Body of pancreas (tissue), 4 donors: ENCODE data around the gene RSBN1L. TPM values are rescaled to one million over a fixed set of nuclear protein-coding genes. Genes with fewer than 3 reads are reported as not detected.

Experiments used
- ATAC-seq: fragments of 150-250 bp; one replicate; pipeline ENCODE4 v1.9.1; 2016
- DNase-seq, 4 donors: peaks; one replicate each; pipeline ENCODE4 v3.0.0-alpha.2; 2019
- H3K27ac ChIP-seq, 4 donors: fragments of 200-600 bp; sonication (generic); 1 replicate in 3 of 4; 2 replicates in 1 of 4; pipeline versions ENCODE4 v1.5.1 to v1.6.1; 2016 to 2019; ENCODE audit warnings: mild to moderate bottlenecking in 1 of 4, mixed read lengths in 1 of 4, moderate library complexity in 1 of 4
- H3K27me3 ChIP-seq, 2 donors: fragments of 200-600 bp; sonication (generic); one replicate each; pipeline ENCODE4 v1.6.0; 2016; ENCODE audit warnings: mild to moderate bottlenecking in 1 of 2
- H3K36me3 ChIP-seq, 2 donors: fragments of 200-600 bp; sonication (generic); replicated peaks in 1 of 2; 2 replicates each; pipeline ENCODE4 v1.5.1; 2016; ENCODE audit warnings: low read depth in 2 of 2; ENCODE audit not compliant: insufficient read depth in 1 of 2
- H3K4me1 ChIP-seq: fragments of 200-600 bp; sonication (generic); one replicate; pipeline ENCODE4 v1.6.0; 2016
- H3K4me3 ChIP-seq, 2 donors: fragments of 200-600 bp; sonication (generic); 1 replicate in 1 of 2; 2 replicates in 1 of 2; pipeline ENCODE4 v1.5.1; 2016 to 2019
- H3K9me3 ChIP-seq, 3 donors: fragments of 200-600 bp; sonication (generic); 1 replicate in 2 of 3; 2 replicates in 1 of 3; pipeline ENCODE4 v1.5.1; 2016
- POLR2A ChIP-seq, 3 donors: fragments of 450-650 bp; IDR thresholded peaks; one replicate each; pipeline ENCODE4 v1.6.1; 2016; ENCODE audit warnings: antibody characterized with exemption in 3 of 3, mild to moderate bottlenecking in 2 of 3
- WGBS, 2 donors: methylation state at CpG; one replicate each; pipeline ENCODE4 v1.1.5; 2017; 5-methylcytosine and 5-hydroxymethylcytosine counted together
- intact Hi-C: fragments of 100-400 bp; cut with DNase I; formaldehyde crosslinking; loops from one replicate; pipeline ENCODE4 v1.15.1; 2023
- total RNA-seq, 2 donors: library from RNA; depleted of rRNA; stranded (reverse); fragments of >200 nt; gene quantifications; one replicate each; pipeline ENCODE4 v1.1.0, GENCODE V29; 2016
- TF ChIP-seq, protein P1 (sequence below), 7 experiments: fragments of 450-650 bp in 4 of 7; fragments of 200-600 bp in 3 of 7; sonication (generic) in 3 of 7; IDR thresholded peaks; one replicate each; pipeline ENCODE4 v1.5.1; 2016 to 2019; ENCODE audit warnings: antibody characterized with exemption in 7 of 7

RSBN1L gene
- total RNA-seq, 2 donors from 2014 or later: 15.8 to 16.2 TPM

DNA sequence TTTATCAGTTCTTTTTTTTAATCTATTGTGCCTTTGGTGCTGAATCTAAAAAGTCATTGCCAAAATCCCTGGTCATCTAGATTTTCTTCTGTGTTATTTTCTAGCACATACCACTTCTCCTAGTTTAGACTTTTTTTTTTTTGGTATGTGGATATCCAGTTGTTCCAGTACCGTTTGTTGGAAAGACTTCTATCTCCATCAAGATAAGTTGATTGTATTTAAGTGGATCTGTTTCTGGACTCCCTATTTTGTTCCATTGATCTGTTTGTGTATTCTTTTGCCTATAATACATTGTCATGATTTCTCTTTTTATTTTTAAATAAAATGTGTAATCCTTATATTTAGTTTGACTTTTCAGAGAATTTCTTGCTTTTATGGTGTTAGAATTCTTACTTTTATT is 35.5 kb downstream of the RSBN1L start:
- DNase-seq (no peak), ATAC-seq (no peak)
- Histone ChIP-seq H3K9me3 (no peaks in the 10 kb centered on the region), H3K4me1 (peaks cover 49% of the 10 kb centered on the region), H3K36me3 (no peaks in the 10 kb centered on the region), H3K27me3 (no peaks in the 10 kb centered on the region), H3K27ac (no peak overlapping the region), H3K4me3 (no peak overlapping the region)
- intact Hi-C loops: no loop called here
- no peak for TF ChIP-seq POLR2A (IDR thresholded peaks at IDR 0.05)
- TF ChIP-seq, protein P1, sequence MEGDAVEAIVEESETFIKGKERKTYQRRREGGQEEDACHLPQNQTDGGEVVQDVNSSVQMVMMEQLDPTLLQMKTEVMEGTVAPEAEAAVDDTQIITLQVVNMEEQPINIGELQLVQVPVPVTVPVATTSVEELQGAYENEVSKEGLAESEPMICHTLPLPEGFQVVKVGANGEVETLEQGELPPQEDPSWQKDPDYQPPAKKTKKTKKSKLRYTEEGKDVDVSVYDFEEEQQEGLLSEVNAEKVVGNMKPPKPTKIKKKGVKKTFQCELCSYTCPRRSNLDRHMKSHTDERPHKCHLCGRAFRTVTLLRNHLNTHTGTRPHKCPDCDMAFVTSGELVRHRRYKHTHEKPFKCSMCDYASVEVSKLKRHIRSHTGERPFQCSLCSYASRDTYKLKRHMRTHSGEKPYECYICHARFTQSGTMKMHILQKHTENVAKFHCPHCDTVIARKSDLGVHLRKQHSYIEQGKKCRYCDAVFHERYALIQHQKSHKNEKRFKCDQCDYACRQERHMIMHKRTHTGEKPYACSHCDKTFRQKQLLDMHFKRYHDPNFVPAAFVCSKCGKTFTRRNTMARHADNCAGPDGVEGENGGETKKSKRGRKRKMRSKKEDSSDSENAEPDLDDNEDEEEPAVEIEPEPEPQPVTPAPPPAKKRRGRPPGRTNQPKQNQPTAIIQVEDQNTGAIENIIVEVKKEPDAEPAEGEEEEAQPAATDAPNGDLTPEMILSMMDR (IDR thresholded peaks at IDR 0.05): no peak
- WGBS, 2 donors: 8 to 19% methylated on average over 1 of the region's 1 CpG

DNA sequence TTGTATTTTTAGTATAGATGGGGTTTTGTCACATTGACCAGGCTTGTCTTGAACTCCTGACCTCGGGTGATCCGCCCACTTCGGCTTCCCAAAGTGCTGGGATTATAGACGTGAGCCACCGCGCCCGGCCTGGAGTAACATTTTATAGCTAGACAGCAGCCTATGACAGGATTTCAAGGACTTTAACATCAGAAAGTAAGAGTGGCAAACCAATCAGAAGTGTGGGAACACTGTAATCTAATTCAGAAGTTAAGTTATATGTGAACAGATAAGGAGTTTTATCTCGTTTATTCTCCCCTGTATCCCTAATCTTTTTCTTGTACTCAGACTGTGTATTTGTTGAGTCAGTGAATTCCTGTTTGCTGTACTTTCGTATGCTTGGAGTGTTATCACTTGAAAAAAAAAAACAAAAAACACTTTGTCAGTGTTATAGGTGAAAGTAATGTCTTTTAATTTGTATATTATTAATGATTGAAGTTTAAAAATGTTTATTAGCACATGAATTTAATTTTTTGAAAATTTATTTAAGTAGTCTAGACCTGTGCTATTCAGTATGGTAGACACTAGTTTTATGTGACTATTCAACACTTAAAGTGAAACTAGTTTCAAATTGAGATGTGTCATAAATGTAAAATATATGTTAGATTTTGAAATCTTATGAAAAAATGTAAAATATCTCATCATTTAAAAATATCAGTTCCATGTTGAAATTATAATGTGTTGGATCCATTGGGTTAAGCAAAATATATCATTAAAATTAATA is 38.6 kb downstream of the RSBN1L start:
- Histone ChIP-seq H3K4me3 (no peak overlapping the region), H3K9me3 (no peaks in the 10 kb centered on the region), H3K27me3 (no peaks in the 10 kb centered on the region), H3K27ac (peak overlapping the region in 1 of 4 donors; percentile 52), H3K4me1 (peaks cover 26% of the 10 kb centered on the region), H3K36me3 (peaks cover 0 to 2% of the 10 kb centered on the region in 2 donors)
- WGBS, 2 donors: 26 to 48% methylated on average over 8 to 9 of the region's 9 CpGs
- peak; percentile 65 for ATAC-seq
- TF ChIP-seq POLR2A (IDR thresholded peaks at IDR 0.05): no peak
- TF ChIP-seq, protein P1 (IDR thresholded peaks at IDR 0.05): no peak
- DNase-seq: peak in 1 of 4 donors; percentile 32
- intact Hi-C loops: no loop called here

DNA sequence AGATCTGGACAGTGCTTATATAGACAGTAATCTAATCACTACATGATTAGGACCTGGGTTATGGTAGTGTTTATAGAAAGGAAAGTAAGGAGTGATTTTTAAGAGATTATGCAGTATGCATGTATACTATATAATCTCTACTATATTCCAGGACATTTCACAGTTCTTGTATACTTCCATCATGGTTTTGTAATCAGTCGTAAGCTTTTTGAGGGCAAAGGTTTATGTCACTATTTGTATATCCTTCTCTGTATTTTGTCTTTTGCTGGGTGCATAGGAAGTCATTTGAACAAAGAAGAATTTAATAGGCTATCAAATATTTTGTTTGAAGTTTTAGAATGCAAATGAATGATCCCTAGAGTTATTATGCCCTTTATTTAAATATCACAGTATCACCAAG is 39.2 kb downstream of the RSBN1L start:
- H3K9me3 ChIP-seq: no peaks in the 10 kb centered on the region
- WGBS, 2 donors: 71 to 72% methylated on average over 1 of the region's 1 CpG
- no peak overlapping the region for H3K4me3 ChIP-seq
- H3K36me3 ChIP-seq: peaks cover 0 to 2% of the 10 kb centered on the region in 2 donors
- DNase-seq (no peak), ATAC-seq (no peak)
- peak overlapping the region in 1 of 4 donors; percentile 52 for H3K27ac ChIP-seq
- peaks cover 26% of the 10 kb centered on the region for H3K4me1 ChIP-seq
- no peak for TF ChIP-seq POLR2A (IDR thresholded peaks at IDR 0.05)
- TF ChIP-seq, protein P1 (IDR thresholded peaks at IDR 0.05): no peak
- intact Hi-C loops: no loop called here
- H3K27me3 ChIP-seq: no peaks in the 10 kb centered on the region

DNA sequence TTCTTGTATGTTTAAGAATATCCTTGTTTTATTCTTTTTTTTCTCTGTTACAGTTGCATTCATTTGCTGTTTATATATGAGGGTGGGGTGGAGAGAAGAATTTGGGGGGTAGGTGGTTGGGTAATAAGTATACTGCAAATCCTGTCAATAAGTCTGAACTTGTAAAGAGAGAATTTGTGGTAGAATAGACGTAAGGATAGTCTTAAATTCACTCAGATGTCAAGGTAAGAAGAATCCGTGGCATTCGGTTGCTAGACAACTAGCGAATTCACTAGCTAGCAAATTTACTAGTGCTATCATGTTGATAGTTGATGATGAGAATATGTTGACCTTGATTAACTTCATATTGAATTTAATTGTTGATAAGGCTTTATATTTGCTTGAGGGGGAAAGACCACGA is 40.7 kb downstream of the RSBN1L start:
- Histone ChIP-seq H3K36me3 (peaks cover 0 to 2% of the 10 kb centered on the region in 2 donors), H3K27me3 (no peaks in the 10 kb centered on the region), H3K27ac (no peak overlapping the region), H3K4me3 (no peak overlapping the region), H3K9me3 (no peaks in the 10 kb centered on the region), H3K4me1 (peaks cover 17% of the 10 kb centered on the region)
- TF ChIP-seq, protein P1 (IDR thresholded peaks at IDR 0.05): no peak
- TF ChIP-seq POLR2A (IDR thresholded peaks at IDR 0.05): no peak
- DNase-seq (no peak), ATAC-seq (no peak)
- intact Hi-C loops: no loop called here
- WGBS, 2 donors: 85% methylated on average over 5 of the region's 5 CpGs

DNA sequence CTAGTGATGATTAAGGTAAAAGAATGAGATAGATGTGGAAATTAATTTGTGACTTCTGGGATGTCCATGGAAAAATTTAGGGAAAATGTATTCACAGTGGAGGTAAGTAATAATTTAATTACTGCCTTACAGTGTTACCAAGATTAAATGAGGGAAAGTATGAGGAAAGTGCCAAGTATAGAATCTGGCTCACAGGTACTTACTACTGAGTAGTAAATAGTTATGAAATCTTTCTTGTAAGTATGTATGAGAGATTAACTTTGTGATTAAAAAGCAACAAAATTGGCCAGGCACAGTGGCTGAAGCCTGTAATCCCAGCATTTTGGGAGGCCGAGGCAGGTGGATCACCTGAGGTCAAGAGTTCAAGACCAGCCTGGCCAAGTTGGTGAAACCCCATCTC is 42.1 kb downstream of the RSBN1L start:
- no peak for DNase-seq
- no peak overlapping the region for H3K27ac ChIP-seq
- WGBS, 2 donors: 100% methylated on average over 1 of the region's 1 CpG
- peaks cover 0 to 2% of the 10 kb centered on the region in 2 donors for H3K36me3 ChIP-seq
- no peaks in the 10 kb centered on the region for H3K27me3 ChIP-seq
- H3K9me3 ChIP-seq: no peaks in the 10 kb centered on the region
- H3K4me3 ChIP-seq: no peak overlapping the region
- peaks cover 17% of the 10 kb centered on the region for H3K4me1 ChIP-seq
- intact Hi-C loops: no loop called here
- no peak for ATAC-seq
- no peak for TF ChIP-seq POLR2A (IDR thresholded peaks at IDR 0.05)
